Epithelial cell of esophagus (primary cell): ENCODE results near the gene PSMC3IP.
A peak's percentile ranks its signal among the peaks of the same experiment; 100 is the strongest.

Source experiments
- DNase-seq: peaks from one replicate; pipeline ENCODE4 v3.0.0; 2010; ENCODE audit warnings: low read depth
- H3K4me3 ChIP-seq: 2 replicates; pipeline ENCODE4 v1.5.1; 2011; ENCODE audit warnings: mild to moderate bottlenecking, low read length, control low read depth
- CTCF ChIP-seq: IDR thresholded peaks from 2 replicates; pipeline ENCODE4 v1.5.1; 2011; ENCODE audit warnings: low read depth, mild to moderate bottlenecking, low read length, control low read depth, inconsistent platforms; ENCODE audit not compliant: insufficient read depth; ENCODE audit errors: missing control alignments

PSMC3IP gene

GRCh38 chr17:42536372-42537155 is 41.0 kb downstream of the PSMC3IP start:
- no peak for TF ChIP-seq CTCF
- H3K4me3 ChIP-seq, result peak overlapping the region; percentile 62

GRCh38 chr17:42536048-42536371 is 41.5 kb downstream of the PSMC3IP start, which contains the start of gene NAGLU:
Gene NAGLU (plus strand): TSS chr17:42536241. CDS start chr17:42536273, 32 bp downstream.
- peak; percentile 73 for DNase-seq

More at GRCh38 chr17:42536372-42537155, 41.0 kb downstream of the PSMC3IP start:
- peak; percentile 56 for DNase-seq

GRCh38 chr17:42535155-42536047 is 42.1 kb downstream of the PSMC3IP start:
- TF ChIP-seq CTCF, result no peak
- no peak for DNase-seq
- peak overlapping the region; percentile 58 for H3K4me3 ChIP-seq

More at GRCh38 chr17:42536048-42536371, 41.5 kb downstream of the PSMC3IP start, which contains the start of gene NAGLU:
- TF ChIP-seq CTCF, result no peak
- peak within 1 kb of the TSS; percentile 62 for H3K4me3 ChIP-seq

- peak overlapping the region; percentile 42 for H3K4me3 ChIP-seq
- TF ChIP-seq CTCF, result peak; percentile 40
- peak; percentile 50 for DNase-seq
Measured at GRCh38 chr17:42531455-42532354, 45.8 kb downstream of the PSMC3IP start.

- DNase-seq, result no peak
- no peak overlapping the region for H3K4me3 ChIP-seq
- TF ChIP-seq CTCF, result no peak
Measured at GRCh38 chr17:42530952-42531454, 46.5 kb downstream of the PSMC3IP start.

- no peak overlapping the region for H3K4me3 ChIP-seq
- DNase-seq, result peak; percentile 31
- no peak for TF ChIP-seq CTCF
Measured at GRCh38 chr17:42529061-42529460, 48.5 kb downstream of the PSMC3IP start.
